ENCODE data around the gene TMEM147.

The TMEM147 gene

GRCh38 chr19:35549174-35549788, 3.9 kb downstream of the TMEM147 start:
- no peak for DNase-seq

DNA sequence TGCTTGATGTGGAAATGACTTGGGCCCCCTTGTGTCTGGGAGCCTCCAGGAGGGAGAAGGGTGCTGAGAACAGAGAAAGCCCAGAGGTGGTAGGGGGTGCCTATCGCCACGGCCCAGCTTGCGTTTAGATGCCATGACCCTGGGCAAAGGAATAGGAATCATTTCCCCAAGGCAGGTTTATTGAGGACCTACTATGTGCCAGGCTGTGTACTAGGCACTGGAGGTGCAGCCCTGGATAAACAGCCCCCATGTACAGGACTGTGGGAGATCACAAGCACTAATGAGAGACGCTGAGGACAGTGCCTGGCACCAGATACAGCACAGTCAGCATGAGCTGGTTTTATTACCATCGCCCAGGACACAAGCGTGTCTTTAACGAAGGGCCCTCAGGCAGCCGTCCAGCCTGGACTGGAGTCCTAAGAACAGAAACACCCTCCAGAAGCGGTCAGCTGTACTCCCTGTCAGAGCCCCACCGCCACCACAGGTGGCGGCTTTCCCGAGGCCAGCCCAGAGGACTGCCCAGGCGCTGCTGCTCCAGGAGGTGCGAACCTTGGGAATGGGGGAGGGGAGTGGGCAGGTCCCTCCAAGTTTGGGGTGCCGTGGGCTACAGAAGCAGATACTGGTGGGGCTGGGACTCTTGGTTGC, 4.6 kb downstream of the TMEM147 start:
- DNase-seq, result no peak

DNA sequence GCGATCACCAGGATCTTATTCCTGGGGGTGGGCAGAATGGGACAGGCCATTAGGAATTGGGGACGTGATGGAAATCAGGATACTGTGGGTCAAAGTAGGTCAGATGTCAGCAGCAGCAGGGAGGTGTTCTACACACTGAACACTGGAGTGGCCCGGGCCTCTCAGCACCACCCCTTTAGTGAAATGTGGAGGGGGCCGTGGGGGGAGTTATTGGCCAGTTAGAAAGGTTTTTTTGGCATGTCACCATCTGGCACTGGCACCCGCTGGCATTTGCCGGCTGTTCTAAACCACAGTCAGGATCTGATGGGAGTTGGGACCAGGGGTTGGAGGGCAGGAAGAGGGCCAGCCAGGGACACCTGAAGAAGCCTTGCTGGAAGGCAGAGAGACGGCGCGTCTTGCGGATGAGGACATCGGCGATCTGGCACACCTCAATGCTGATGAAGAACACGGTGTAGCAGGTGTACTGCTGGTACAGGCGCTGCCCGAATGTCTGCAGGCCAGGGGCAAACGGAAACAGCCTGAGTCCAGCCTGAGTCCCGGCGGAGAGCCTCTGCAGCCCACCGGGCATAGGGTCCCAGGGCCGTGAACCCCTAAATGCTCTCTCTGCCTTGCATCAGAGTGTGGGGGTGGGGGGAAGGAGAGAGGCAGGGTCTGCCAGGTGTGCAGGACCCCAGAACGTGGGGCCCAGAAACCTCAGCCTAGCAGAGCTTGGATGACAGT, 5.8 kb downstream of the TMEM147 start:
- DNase-seq, result no peak

- no peak for DNase-seq
Observed at GRCh38 chr19:35552534-35553384, 7.3 kb downstream of the TMEM147 start.

DNA sequence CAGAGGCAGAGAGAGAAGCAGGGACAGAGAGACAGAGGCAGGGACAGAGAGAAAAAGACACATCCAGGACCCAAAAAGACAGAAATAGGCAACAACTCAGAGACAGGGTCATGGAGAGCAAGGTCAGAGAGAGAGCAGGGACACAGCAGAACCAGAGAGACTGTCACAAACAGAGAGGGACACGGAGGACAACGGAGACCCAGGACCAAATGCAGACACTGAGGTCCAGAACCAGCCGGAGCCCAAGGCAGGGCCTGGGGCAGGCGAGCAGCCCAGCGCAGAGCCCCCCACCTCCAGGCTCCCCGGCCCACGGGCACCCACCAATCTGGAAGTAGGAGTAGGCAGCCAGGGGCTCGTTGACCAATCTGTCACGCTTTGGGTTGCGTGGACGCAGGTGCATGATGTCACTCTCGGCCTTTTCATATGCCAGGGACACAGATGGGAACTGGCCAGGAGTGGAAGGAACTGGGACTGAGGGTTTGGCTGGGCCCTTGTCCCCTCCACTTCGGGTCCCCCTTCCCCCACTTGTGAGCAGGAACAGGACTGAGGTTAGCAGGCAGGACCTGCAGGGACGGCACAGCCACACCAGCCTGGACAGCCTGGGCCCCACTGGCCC, 8.1 kb downstream of the TMEM147 start:
- DNase-seq, result no peak

GRCh38 chr19:35554076-35554475, 8.7 kb downstream of the TMEM147 start:
- DNase-seq, result no peak

GRCh38 chr19:35555301-35556005, 10.0 kb downstream of the TMEM147 start:
- DNase-seq, result no peak

- DNase-seq, result no peak
Observed at GRCh38 chr19:35556025-35556590, 10.7 kb downstream of the TMEM147 start.

DNA sequence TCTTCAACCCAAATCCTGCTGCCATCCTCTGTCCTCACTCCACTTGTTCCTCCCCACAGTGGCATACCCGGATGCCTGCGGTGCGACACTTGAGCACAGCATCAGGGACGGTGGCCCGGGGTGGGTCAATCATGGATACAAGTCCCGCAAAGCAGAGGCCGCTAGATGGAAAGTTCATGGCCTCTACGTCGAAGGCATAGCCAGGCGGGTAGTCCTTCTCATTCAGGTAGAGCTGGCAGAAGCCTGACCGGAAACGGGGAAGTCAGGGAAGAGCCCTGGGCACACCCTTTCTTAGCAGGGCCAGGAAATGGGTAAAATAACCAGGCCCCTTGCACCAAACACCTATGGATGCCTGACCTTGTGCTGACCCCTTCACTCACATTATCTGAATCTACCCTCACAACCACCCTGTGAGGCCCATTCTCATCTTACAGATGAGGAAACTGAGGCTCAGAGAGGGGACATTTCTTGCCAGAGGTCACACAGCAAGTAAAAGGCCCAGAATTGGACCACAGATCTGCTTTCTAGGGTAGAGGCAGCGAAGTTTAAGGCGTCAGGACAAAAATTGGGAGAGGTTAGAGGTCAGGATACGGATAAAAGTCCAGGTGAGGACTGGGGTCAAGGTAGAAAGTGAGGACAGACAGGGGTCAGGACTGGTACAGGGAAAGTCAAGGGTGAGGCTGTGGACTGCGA, 11.6 kb downstream of the TMEM147 start:
- no peak for DNase-seq

GRCh38 chr19:35557539-35558399, 12.3 kb downstream of the TMEM147 start:
- peak; percentile 62 for DNase-seq

DNA sequence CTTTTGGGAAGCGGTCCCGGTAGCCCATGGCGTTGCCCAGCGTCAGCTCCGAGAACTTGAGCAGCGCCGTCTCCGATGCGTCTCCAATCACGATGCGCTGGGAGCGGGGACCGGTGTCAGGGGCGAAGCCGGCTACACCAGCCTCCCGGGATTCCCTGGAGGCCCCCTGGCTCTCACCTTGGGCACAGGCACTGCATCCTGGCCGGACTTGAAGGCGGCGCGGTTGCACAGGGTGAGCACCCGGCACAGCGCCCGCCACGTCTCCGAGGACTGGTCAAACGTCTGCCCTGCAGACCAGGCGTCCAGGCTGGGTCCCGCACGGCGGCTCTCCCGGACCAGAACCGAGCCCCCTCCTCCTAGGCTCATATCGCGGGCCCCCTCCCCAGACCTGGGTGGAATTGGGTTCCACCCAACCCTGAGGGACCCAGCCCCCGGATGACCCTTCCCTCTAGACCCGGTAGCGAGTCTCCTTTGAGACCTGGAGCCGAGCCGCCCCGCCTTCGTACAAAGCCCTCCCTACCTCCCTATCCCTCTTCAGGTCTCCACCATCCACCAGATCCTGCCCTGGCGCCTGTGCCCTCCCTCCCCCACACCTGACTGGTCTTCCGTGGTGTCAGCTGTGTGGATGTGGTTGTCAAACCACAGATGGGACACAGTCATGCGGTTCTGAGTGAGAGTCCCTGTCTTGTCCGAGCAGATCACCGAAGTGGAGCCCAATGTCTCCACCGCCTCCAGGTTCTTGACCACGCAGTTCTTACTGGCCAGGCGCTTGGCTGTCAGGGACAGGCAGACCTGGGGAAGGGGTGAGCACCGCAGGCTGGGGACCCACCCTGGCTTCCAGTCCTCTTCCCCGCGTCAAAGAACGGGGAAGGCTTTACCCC, 13.2 kb downstream of the TMEM147 start:
- no peak for DNase-seq

DNA sequence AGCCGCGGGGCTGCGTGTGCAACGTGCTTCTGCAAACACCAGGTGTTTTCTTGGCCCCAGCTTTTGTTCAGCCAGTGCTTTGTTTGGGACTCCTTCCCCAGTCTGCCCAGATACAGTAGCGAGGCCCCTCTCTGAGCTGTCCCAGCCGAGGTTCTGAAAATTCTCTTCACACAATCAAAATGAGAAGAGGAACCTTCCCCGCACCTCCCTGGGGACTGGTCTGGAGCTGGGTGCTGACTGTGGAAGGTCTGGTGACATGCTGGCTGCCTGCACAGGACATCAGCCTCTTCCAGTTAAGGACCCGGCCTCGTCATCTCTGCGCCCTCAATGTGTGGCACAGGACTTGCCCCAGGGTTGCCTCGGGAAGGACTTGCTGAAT, 13.8 kb downstream of the TMEM147 start:
- no peak for DNase-seq

GRCh38 chr19:35559781-35560180, 14.4 kb downstream of the TMEM147 start:
- DNase-seq, result no peak

DNA sequence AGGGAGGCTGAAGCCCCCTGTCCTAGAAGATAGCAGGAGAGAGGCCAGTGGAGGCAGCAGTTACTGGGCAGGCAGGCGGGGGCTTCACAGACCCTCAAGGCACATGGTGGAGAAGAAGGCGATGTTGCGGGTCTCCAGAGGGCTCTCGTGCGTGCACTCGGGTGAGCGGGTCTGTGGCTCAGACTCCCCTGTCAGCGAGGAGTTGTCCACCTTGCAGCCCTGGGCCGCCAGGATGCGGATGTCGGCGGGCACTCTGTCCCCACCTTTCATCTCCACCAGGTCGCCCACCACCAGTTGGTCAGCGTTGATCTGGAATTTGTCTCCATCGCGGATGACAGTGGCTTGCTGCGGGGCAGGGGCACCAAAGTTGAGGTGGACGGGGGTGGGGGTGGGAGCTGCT, 14.8 kb downstream of the TMEM147 start:
- no peak for DNase-seq

GRCh38 chr19:35560677-35561076, 15.3 kb downstream of the TMEM147 start:
- DNase-seq, result no peak

DNA sequence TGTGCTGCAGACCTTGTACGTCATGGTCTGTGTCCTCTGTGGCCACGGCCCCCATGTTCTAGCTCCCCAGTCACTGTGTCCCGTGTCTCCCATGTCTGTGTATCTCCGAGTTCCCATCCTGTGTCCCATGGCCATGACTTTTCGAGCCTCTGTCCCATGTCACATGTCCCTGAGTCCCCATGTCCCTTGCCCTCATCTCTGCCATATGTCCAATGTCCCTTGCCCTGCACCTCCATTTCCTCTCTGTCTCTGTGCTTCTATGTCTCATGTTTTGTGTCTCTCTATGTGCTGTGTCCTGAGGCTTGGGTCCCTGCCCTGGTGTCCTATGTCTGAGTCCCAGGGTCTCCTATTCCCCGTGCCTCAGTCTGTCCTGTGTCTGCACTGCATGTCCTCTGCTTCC, 16.0 kb downstream of the TMEM147 start:
- no peak for DNase-seq

DNA sequence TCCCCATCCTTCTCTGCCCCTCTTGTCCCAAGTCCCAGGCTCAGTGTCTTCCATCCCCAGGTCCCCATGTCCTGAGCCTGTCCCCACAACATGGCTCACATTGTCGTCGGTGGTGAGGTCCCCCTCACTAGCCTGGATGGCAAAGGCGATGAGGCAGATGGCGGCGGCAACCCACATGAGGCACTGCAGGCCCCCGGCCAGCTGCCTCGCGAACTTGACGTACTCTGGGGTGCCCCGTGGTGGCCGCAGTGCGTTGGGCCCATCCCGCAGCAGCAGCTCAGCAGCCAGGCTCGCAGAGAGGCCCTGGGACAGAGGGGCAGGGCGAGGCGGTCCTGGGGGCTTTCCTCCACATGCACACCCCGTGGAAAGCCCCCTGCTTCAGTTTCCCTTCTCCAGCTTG, 16.9 kb downstream of the TMEM147 start:
- no peak for DNase-seq

DNA sequence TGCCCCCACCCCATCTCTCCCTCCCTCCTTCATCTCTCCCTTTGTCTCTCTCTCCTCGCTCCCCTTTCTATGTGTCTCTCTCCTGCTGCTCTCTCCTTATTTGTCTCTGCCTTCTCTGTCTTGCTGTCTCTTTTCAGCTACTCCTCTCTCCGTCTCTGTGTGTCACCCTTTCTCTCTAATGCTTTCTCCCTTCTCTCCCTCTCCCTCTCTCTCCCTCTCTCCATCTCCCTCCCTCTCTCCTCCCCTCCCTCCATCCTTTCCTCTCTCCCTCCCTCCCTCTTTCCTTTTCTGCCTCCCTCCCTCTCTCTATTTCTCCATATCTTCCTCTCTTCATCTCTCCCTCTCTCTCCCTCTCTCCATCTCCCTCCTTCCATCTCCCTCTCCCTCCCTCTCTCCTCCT, 17.4 kb downstream of the TMEM147 start:
- no peak for DNase-seq

DNA sequence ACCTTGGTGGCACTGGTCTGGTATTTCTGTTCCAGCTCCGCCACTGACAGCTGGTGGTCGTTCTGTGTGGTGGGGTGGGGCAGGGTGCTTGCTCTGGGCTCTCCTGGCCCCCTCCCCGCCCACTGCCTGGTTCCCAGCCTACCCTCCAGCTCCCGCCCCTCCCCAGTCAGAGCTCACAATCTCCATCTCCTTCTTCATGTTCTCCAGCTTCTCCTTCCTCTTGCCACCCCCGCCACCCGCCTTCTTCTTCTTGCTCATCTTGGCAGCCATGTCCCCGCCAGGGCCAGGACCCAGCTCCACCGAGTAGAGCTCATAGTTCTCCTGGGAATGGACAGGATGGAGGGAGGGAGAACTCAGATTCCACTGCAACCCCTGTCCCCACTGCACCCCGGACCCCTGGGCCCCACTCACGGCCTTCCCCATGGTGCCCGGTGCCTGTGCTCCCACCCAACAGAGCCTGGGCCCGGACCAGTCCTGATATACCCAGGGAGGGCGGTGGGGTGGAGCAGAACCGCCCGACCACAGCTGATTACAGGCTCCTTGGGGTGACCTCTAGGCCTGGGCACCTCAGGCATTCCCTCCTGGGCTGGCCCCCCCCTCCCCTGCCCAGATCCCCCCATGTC, 17.9 kb downstream of the TMEM147 start, which contains the start of gene ATP4A:
TSS of gene ATP4A (minus strand) at position 452 of the 623 bp plus-strand sequence. CDS start at position 423, 29 bp downstream.
- DNase-seq, result no peak

Data from left hindlimb (tissue), 1 donor.